GM12878 (cell line): Measurements from ENCODE around the gene SYCE1L. TPM values are rescaled to one million over a fixed set of nuclear protein-coding genes. Genes with fewer than 3 reads are reported as not detected.

Source experiments
- CHD2 ChIP-seq: IDR thresholded peaks from 2 replicates; pipeline ENCODE4 v1.6.1; 2011; ENCODE audit warnings: low read depth, low read length, improper control_type of control experiment, borderline replicate concordance
- CHD4 ChIP-seq: fragments of 200-600 bp; sonication (generic); IDR thresholded peaks from 2 replicates; pipeline ENCODE4 v1.6.1; 2016; ENCODE audit warnings: mild to moderate bottlenecking
- EP300 ChIP-seq, 2 experiments: fragments of 150-350 bp in 1 of 2; IDR thresholded peaks; 2 replicates each; pipeline ENCODE4 v1.6.1; 2011 to 2012; ENCODE audit warnings: low read depth in 2 of 2, low read length in 2 of 2, borderline replicate concordance in 1 of 2, improper control_type of control experiment in 1 of 2, inconsistent platforms in 1 of 2; ENCODE audit not compliant: control insufficient read depth in 1 of 2
- FOXK2 ChIP-seq: fragments of 450-650 bp; IDR thresholded peaks from 2 replicates; pipeline ENCODE4 v1.6.1; 2017; ENCODE audit warnings: mild to moderate bottlenecking, moderate library complexity
- FOXM1 ChIP-seq: IDR thresholded peaks from 2 replicates; pipeline ENCODE4 v1.6.1; 2012; ENCODE audit warnings: low read depth, mild to moderate bottlenecking, inconsistent platforms, low read length, moderate library complexity
- GATAD2B ChIP-seq: fragments of 450-650 bp; conservative IDR thresholded peaks from 2 replicates; pipeline ENCODE4 v1.6.1; 2017; ENCODE audit warnings: low read depth, mild to moderate bottlenecking, moderate library complexity
- HDAC2 ChIP-seq: fragments of 200-600 bp; sonication (generic); IDR thresholded peaks from 2 replicates; pipeline ENCODE4 v1.6.1; 2017
- MTA2 ChIP-seq: fragments of 450-650 bp; IDR thresholded peaks from 2 replicates; pipeline ENCODE4 v1.6.1; 2016; ENCODE audit warnings: low read depth, mild to moderate bottlenecking, moderate library complexity
- MXI1 ChIP-seq: fragments of 150-350 bp; IDR thresholded peaks from 2 replicates; pipeline ENCODE4 v1.6.1; 2011; ENCODE audit warnings: low read depth, mild to moderate bottlenecking, inconsistent platforms, low read length, improper control_type of control experiment
- MYB ChIP-seq: fragments of 150-350 bp; IDR thresholded peaks from 2 replicates; pipeline ENCODE4 v1.6.1; 2014; ENCODE audit warnings: mild to moderate bottlenecking, low read depth, low read length, borderline replicate concordance
- MYC ChIP-seq: IDR thresholded peaks from 2 replicates; pipeline ENCODE4 v1.6.1; 2011; ENCODE audit warnings: mild to moderate bottlenecking, low read length, moderate library complexity, inconsistent platforms; ENCODE audit not compliant: insufficient read depth, insufficient replicate concordance, insufficient read length, severe bottlenecking
- NFIC ChIP-seq: IDR thresholded peaks from 2 replicates; pipeline ENCODE4 v1.6.1; 2012; ENCODE audit warnings: low read depth, mild to moderate bottlenecking, inconsistent platforms, low read length, moderate library complexity
- POLR2A ChIP-seq: IDR thresholded peaks from 2 replicates; pipeline ENCODE4 v1.6.1; 2011; ENCODE audit warnings: low read depth, mild to moderate bottlenecking, low read length
- POU2F2 ChIP-seq: IDR thresholded peaks from 3 replicates; pipeline ENCODE4 v1.6.1; 2011; ENCODE audit warnings: low read depth, mild to moderate bottlenecking, low read length, borderline replicate concordance
- RAD21 ChIP-seq: IDR thresholded peaks from 2 replicates; pipeline ENCODE4 v1.6.1; 2011; ENCODE audit warnings: mild to moderate bottlenecking, low read depth, low read length, moderate library complexity; ENCODE audit not compliant: insufficient read depth
- RB1 ChIP-seq: fragments of 450-650 bp; formaldehyde crosslinking; IDR thresholded peaks from 2 replicates; pipeline ENCODE4 v1.6.1; 2017; ENCODE audit warnings: mild to moderate bottlenecking, borderline replicate concordance
- RBBP5 ChIP-seq: fragments of 200-600 bp; sonication (generic); conservative IDR thresholded peaks from 2 replicates; pipeline ENCODE4 v1.6.1; 2016
- TCF12 ChIP-seq: IDR thresholded peaks from 2 replicates; pipeline ENCODE4 v1.6.1; 2011; ENCODE audit warnings: low read depth, mild to moderate bottlenecking, low read length
- ZNF217 ChIP-seq: fragments of 450-650 bp; IDR thresholded peaks from 2 replicates; pipeline ENCODE4 v1.6.1; 2017; ENCODE audit warnings: antibody characterized with exemption, mild to moderate bottlenecking
- ZNF274 ChIP-seq: IDR thresholded peaks from one replicate; pipeline ENCODE4 v1.8.0; 2011; ENCODE audit not compliant: insufficient read length, insufficient read depth
- ZNF622 ChIP-seq: fragments of 450-650 bp; IDR thresholded peaks from 2 replicates; pipeline ENCODE4 v1.6.1; 2017; ENCODE audit warnings: mild to moderate bottlenecking, inconsistent platforms
- ZZZ3 ChIP-seq: IDR thresholded peaks from 2 replicates; pipeline ENCODE4 v1.6.1; 2011; ENCODE audit warnings: low read depth; ENCODE audit not compliant: control insufficient read depth, insufficient read length
- polyA plus RNA-seq, 11 experiments: library from polyadenylated mRNA; depleted of rRNA in 4 of 11; unstranded in 6 of 11; stranded (reverse) in 5 of 11; fragments of >200 nt; fragmentation: Nextera tagmentation in 4 of 11; fragmentation: Illumina TruSeq in 1 of 11; extraction: Ambion mirVana in 4 of 11; extraction: Trizol in 1 of 11; gene quantifications; 1 replicate in 1 of 11; 2 replicates in 10 of 11; pipeline versions ENCODE4 v1.2.1 to v1.2.3, GENCODE V29; 2011 to 2016; ENCODE audit warnings: inconsistent platforms in 2 of 11, missing spikeins in 2 of 11, low read depth in 1 of 11
- total RNA-seq, 4 experiments: library from RNA; depleted of rRNA in 3 of 4; stranded (reverse); fragments of >200 nt in 3 of 4; fragmentation: Illumina TruSeq in 1 of 4; extraction: Trizol in 1 of 4; gene quantifications; 2 replicates each; pipeline versions ENCODE4 v1.2.1 to v1.2.3, GENCODE V29; 2013 to 2021
- TF ChIP-seq, protein P1 (sequence below), 3 experiments: IDR thresholded peaks in 2 of 3; conservative IDR thresholded peaks in 1 of 3; 2 replicates each; pipeline ENCODE4 v1.5.1; 2011; ENCODE audit warnings: low read depth in 3 of 3, low read length in 3 of 3, mild to moderate bottlenecking in 3 of 3, control low read depth in 2 of 3, moderate library complexity in 2 of 3, inconsistent platforms in 1 of 3, mixed read lengths in 1 of 3; ENCODE audit not compliant: control insufficient read depth in 2 of 3, insufficient read depth in 1 of 3; ENCODE audit errors: extremely low read depth in 1 of 3
- TF ChIP-seq, protein P2 (sequence below): IDR thresholded peaks from 2 replicates; pipeline ENCODE4 v1.6.1; 2012; ENCODE audit warnings: low read length, inconsistent platforms
- TF ChIP-seq, protein P3 (sequence below): fragments of 450-650 bp; conservative IDR thresholded peaks from 2 replicates; pipeline ENCODE4 v1.6.1; 2017; ENCODE audit warnings: mild to moderate bottlenecking, moderate library complexity
- TF ChIP-seq, protein P4 (sequence below): fragments of 450-650 bp; IDR thresholded peaks from 2 replicates; pipeline ENCODE4 v1.6.1; 2014; ENCODE audit warnings: mild to moderate bottlenecking

Gene SYCE1L
- total and polyA plus RNA-seq, 10 of the 15 experiments (the other 5 are each of a cell fraction or from before 2014, with no cell fraction given), result 0.35 to 4.6 (median 0.91) TPM; not detected in 5

DNA sequence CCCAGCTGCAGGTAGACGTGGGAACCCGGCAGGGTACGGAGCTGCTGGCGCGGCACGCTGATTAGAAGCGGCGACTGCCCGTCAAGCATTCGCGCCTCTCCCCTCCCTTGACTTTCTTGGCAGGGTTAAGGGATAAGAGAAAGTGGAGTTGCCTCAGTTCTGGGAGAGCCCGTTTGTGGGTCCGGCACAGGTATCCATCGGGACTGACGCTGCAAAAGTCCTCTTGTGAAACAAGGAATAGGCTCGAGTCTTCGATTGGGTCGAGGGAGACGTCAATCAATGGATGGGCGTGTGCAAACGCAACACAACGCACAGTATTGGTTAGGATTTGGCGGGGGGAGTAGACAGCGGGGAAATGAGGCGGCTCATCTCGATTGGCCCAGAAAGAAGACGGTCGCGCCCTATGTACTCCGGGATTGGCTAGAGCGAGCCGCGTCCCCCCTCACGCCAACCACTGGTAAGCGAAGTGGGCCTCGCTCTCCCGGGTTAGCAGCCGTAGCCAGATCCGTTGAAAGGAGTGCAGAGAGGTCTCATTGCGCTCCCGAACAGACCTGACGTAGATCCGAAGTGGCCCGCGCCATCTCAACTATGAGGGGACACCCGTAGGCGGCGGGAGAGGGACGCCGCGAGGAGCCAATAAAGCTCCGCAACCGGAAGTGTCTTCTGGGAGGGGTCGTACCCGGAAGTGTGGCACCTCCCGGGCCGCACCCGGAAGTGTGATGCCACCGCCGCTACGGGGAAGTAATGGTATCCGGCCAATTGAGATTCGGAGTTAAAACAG lies 8.5 kb upstream of the SYCE1L start, which contains the start of gene MON1B (continued):
- TF ChIP-seq, protein P1, sequence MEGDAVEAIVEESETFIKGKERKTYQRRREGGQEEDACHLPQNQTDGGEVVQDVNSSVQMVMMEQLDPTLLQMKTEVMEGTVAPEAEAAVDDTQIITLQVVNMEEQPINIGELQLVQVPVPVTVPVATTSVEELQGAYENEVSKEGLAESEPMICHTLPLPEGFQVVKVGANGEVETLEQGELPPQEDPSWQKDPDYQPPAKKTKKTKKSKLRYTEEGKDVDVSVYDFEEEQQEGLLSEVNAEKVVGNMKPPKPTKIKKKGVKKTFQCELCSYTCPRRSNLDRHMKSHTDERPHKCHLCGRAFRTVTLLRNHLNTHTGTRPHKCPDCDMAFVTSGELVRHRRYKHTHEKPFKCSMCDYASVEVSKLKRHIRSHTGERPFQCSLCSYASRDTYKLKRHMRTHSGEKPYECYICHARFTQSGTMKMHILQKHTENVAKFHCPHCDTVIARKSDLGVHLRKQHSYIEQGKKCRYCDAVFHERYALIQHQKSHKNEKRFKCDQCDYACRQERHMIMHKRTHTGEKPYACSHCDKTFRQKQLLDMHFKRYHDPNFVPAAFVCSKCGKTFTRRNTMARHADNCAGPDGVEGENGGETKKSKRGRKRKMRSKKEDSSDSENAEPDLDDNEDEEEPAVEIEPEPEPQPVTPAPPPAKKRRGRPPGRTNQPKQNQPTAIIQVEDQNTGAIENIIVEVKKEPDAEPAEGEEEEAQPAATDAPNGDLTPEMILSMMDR (IDR thresholded peaks at IDR 0.05 in 2 of 3, conservative IDR thresholded peaks at IDR 0.05 in 1 of 3; ENCODE audit: control insufficient read depth in 2 of 3, extremely low read depth in 1 of 3, insufficient read depth in 1 of 3, low read depth in 3 of 3, low read length in 3 of 3), result no peak
- TF ChIP-seq MYB (no peak), ZNF274 (no peak), HDAC2 (no peak), FOXK2 (peak; percentile 51), POLR2A (peak; percentile 93), RB1 (no peak), ZNF622 (no peak), GATAD2B (peak; percentile 98), RBBP5 (no peak), MXI1 (peak; percentile 11), FOXM1 (no peak), EP300 (IDR thresholded peaks at IDR 0.05; ENCODE audit: borderline replicate concordance in 1 of 2, control insufficient read depth in 1 of 2, low read depth in 2 of 2, low read length in 2 of 2) (0 out of 4 replicates have a peak, but pooled peaks of 1 of the 2 experiments have one; percentile 10), NFIC (no peak), POU2F2 (peak; percentile 64; the same call in 1 of the 3 replicates), ZZZ3 (no peak), RAD21 (no peak), CHD2 (peak; percentile 89), ZNF217 (no peak), MYC (no peak), TCF12 (no peak), MTA2 (no peak), CHD4 (no peak)
- TF ChIP-seq, protein P2, sequence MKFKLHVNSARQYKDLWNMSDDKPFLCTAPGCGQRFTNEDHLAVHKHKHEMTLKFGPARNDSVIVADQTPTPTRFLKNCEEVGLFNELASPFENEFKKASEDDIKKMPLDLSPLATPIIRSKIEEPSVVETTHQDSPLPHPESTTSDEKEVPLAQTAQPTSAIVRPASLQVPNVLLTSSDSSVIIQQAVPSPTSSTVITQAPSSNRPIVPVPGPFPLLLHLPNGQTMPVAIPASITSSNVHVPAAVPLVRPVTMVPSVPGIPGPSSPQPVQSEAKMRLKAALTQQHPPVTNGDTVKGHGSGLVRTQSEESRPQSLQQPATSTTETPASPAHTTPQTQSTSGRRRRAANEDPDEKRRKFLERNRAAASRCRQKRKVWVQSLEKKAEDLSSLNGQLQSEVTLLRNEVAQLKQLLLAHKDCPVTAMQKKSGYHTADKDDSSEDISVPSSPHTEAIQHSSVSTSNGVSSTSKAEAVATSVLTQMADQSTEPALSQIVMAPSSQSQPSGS, result no peak
- TF ChIP-seq, protein P3, sequence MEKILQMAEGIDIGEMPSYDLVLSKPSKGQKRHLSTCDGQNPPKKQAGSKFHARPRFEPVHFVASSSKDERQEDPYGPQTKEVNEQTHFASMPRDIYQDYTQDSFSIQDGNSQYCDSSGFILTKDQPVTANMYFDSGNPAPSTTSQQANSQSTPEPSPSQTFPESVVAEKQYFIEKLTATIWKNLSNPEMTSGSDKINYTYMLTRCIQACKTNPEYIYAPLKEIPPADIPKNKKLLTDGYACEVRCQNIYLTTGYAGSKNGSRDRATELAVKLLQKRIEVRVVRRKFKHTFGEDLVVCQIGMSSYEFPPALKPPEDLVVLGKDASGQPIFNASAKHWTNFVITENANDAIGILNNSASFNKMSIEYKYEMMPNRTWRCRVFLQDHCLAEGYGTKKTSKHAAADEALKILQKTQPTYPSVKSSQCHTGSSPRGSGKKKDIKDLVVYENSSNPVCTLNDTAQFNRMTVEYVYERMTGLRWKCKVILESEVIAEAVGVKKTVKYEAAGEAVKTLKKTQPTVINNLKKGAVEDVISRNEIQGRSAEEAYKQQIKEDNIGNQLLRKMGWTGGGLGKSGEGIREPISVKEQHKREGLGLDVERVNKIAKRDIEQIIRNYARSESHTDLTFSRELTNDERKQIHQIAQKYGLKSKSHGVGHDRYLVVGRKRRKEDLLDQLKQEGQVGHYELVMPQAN, result no peak; the same call in 1 of the 2 replicates
- TF ChIP-seq, protein P4, sequence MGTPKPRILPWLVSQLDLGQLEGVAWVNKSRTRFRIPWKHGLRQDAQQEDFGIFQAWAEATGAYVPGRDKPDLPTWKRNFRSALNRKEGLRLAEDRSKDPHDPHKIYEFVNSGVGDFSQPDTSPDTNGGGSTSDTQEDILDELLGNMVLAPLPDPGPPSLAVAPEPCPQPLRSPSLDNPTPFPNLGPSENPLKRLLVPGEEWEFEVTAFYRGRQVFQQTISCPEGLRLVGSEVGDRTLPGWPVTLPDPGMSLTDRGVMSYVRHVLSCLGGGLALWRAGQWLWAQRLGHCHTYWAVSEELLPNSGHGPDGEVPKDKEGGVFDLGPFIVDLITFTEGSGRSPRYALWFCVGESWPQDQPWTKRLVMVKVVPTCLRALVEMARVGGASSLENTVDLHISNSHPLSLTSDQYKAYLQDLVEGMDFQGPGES, result peak; percentile 88
